Suprapubic skin (tissue), 4 donors: ENCODE data around the gene TM6SF1. TPM values are rescaled to one million over a fixed set of nuclear protein-coding genes. Genes with fewer than 3 reads are reported as not detected.

Experiments
- DNase-seq, 2 donors: peaks; one replicate each; pipeline ENCODE4 v3.0.0-alpha.2; 2019; ENCODE audit warnings: low spot score in 2 of 2
- H3K27ac ChIP-seq: fragments of 200-600 bp; sonication (generic); one replicate; pipeline ENCODE4 v1.5.1; 2019
- H3K27me3 ChIP-seq: fragments of 200-600 bp; sonication (generic); one replicate; pipeline ENCODE4 v1.5.1; 2019
- H3K36me3 ChIP-seq: fragments of 200-600 bp; sonication (generic); one replicate; pipeline ENCODE4 v1.5.1; 2019
- H3K4me1 ChIP-seq: fragments of 200-600 bp; sonication (generic); one replicate; pipeline ENCODE4 v1.5.1; 2019
- H3K4me3 ChIP-seq: fragments of 200-600 bp; sonication (generic); one replicate; pipeline ENCODE4 v1.5.1; 2019; ENCODE audit warnings: mild to moderate bottlenecking
- H3K9me3 ChIP-seq: fragments of 200-600 bp; sonication (generic); one replicate; pipeline ENCODE4 v1.5.1; 2019
- EP300 ChIP-seq: sonication (generic); formaldehyde crosslinking; IDR thresholded peaks from one replicate; pipeline ENCODE4 v1.6.1; 2017; ENCODE audit warnings: antibody characterized with exemption
- POLR2A ChIP-seq, 2 donors: fragments of 450-650 bp; IDR thresholded peaks; one replicate each; pipeline ENCODE4 v1.6.1; 2017; ENCODE audit warnings: antibody characterized with exemption in 2 of 2, mild to moderate bottlenecking in 2 of 2, moderate library complexity in 2 of 2
- POLR2AphosphoS5 ChIP-seq, 3 donors: sonication (generic); formaldehyde crosslinking; IDR thresholded peaks; one replicate each; pipeline ENCODE4 v1.6.1; 2017; ENCODE audit warnings: antibody characterized with exemption in 3 of 3
- WGBS: methylation state at CpG from one replicate; pipeline ENCODE4 v1.1.5; 2018; 5-methylcytosine and 5-hydroxymethylcytosine counted together
- total RNA-seq, 4 donors: library from RNA; depleted of rRNA; stranded (reverse); fragments of >200 nt; gene quantifications; one replicate each; pipeline ENCODE4 v1.1.0, GENCODE V29; 2016
- TF ChIP-seq, protein P1 (sequence below), 2 donors: fragments of 200-600 bp in 1 of 2; fragments of 450-650 bp in 1 of 2; sonication (generic) in 1 of 2; IDR thresholded peaks; one replicate each; pipeline ENCODE4 v1.5.1; 2016 to 2019; ENCODE audit warnings: antibody characterized with exemption in 2 of 2, mild to moderate bottlenecking in 1 of 2, moderate library complexity in 1 of 2

The TM6SF1 gene
- total RNA-seq, 4 donors from 2014 or later = 1.6 to 2.7 (median 2.3) TPM

DNA sequence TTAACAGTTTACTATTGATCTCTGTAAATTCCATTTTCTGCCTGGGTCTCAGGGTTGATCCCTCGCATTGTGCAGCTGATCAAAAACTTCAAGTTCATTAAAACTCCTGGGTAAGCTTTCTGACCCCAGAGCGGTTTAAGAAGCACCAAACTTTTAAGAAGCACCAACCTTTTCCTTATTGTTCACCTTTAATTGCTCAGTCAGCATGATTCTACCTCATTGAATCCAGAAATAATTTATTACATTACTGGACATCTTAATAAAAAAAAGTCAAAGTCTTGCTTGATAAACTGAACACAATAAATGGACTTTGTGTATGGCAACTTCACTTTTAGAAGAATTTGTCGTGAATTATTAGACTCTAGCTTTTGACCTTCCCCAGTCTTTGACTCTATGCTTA, 53.3 kb downstream of the TM6SF1 start:
- DNase-seq = no peak
- H3K36me3 ChIP-seq = peaks cover 7% of the 10 kb centered on the region
- TF ChIP-seq POLR2AphosphoS5 (IDR thresholded peaks at IDR 0.05) (no peak), POLR2A (IDR thresholded peaks at IDR 0.05) (no peak), EP300 (no peak)
- TF ChIP-seq, protein P1, sequence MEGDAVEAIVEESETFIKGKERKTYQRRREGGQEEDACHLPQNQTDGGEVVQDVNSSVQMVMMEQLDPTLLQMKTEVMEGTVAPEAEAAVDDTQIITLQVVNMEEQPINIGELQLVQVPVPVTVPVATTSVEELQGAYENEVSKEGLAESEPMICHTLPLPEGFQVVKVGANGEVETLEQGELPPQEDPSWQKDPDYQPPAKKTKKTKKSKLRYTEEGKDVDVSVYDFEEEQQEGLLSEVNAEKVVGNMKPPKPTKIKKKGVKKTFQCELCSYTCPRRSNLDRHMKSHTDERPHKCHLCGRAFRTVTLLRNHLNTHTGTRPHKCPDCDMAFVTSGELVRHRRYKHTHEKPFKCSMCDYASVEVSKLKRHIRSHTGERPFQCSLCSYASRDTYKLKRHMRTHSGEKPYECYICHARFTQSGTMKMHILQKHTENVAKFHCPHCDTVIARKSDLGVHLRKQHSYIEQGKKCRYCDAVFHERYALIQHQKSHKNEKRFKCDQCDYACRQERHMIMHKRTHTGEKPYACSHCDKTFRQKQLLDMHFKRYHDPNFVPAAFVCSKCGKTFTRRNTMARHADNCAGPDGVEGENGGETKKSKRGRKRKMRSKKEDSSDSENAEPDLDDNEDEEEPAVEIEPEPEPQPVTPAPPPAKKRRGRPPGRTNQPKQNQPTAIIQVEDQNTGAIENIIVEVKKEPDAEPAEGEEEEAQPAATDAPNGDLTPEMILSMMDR (IDR thresholded peaks at IDR 0.05) = no peak
- 97% methylated on average over 3 of the region's 3 CpGs for WGBS
- no peak overlapping the region for H3K27ac ChIP-seq
- H3K9me3 ChIP-seq = no peaks in the 10 kb centered on the region
- no peaks in the 10 kb centered on the region for H3K27me3 ChIP-seq
- H3K4me3 ChIP-seq = no peak overlapping the region
- no peaks in the 10 kb centered on the region for H3K4me1 ChIP-seq

DNA sequence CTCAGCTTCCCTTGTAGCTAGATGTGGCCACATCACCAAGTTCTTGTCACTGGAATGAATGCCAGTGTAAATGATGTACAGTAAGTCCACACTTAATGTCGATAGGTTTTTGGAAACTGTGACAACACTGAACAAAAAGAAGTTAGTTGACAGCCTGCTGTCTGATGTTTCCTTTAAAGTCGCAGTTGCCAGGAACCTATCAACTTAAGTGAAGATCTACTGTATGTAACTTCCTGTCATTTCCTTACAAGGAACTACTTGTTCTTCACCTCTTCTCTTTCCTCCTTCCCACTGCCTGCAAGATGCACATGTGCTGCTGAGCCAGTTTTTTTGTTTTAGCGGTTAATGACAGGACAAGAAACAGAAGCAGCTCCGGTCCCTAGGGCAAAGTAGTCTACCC, 55.6 kb downstream of the TM6SF1 start:
- DNase-seq = no peak
- WGBS = 80% methylated on average over 4 of the region's 4 CpGs
- Histone ChIP-seq H3K4me1 (no peaks in the 10 kb centered on the region), H3K4me3 (no peak overlapping the region), H3K9me3 (peaks cover 12% of the 10 kb centered on the region), H3K27ac (no peak overlapping the region), H3K27me3 (no peaks in the 10 kb centered on the region), H3K36me3 (no peaks in the 10 kb centered on the region)
- TF ChIP-seq, protein P1 (IDR thresholded peaks at IDR 0.05) = no peak
- TF ChIP-seq POLR2AphosphoS5 (IDR thresholded peaks at IDR 0.05) (no peak), POLR2A (IDR thresholded peaks at IDR 0.05) (no peak), EP300 (no peak)

DNA sequence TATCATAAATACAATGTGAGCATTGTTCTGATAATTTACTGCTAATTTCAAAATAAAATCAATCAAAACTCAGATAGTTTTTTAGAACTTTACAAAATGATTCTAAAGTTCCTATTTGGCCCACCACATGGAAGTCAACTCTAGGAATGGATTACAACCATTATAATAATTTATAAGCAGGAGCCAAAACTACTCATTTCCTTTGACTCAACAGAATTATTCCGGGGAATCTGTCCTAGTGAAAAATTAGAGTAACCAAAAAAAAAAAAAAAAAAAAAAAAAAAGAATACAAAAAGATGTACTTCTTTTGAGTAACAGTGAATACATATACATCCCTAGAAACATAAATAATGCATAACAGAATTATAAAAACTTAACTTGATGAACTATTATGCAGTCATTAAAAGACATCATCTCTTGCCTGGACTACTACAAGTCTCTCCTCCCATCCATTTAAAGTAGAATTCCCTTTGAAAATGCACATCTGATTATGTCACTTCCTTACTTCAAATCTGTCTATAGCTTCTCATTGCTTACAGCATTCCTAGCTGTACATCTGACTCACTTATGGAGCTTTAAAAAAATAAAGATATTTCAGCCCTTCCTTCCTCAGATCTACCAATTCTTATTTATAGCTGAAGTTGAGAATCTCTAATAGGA, 56.8 kb downstream of the TM6SF1 start:
- no peak for TF ChIP-seq EP300
- no peak for TF ChIP-seq POLR2AphosphoS5 (IDR thresholded peaks at IDR 0.05)
- TF ChIP-seq POLR2A (IDR thresholded peaks at IDR 0.05) = no peak
- TF ChIP-seq, protein P1 (IDR thresholded peaks at IDR 0.05) = no peak
- Histone ChIP-seq H3K27ac (no peak overlapping the region), H3K36me3 (no peaks in the 10 kb centered on the region), H3K27me3 (no peaks in the 10 kb centered on the region), H3K9me3 (peaks cover 12% of the 10 kb centered on the region), H3K4me1 (no peaks in the 10 kb centered on the region), H3K4me3 (no peak overlapping the region)
- WGBS = 92% methylated on average over 1 of the region's 1 CpG
- no peak for DNase-seq

DNA sequence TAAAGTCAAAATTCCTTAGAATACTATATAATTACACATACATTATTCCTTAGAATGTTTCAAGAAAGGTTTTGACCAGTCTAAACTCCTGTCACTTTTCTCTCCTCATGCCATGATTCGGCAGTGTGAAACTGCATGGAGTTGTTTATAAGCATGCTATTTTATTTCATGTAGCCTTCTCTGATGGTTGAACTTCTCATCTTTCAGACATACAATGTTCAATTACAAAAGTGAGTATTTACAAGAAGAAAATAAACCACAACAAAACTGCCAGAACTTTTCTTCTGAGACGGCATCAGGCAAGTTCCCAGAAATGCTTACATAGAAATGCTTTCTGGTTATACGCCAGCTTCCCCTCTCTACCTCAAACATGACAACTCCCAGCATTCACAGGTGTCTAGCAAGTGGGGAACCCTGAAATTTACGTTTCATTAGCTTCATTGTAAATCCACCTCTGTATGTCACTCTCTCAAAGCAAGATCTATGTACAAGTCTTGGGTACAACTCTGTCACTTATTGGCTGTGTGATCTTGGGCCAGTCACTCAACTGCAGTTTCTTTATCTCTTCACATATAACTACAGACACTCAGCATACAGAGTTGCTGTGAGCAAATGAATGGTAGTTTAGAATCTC, 57.4 kb downstream of the TM6SF1 start:
- H3K4me1 ChIP-seq = no peaks in the 10 kb centered on the region
- H3K27me3 ChIP-seq = no peaks in the 10 kb centered on the region
- TF ChIP-seq POLR2A (IDR thresholded peaks at IDR 0.05) (no peak), EP300 (no peak), POLR2AphosphoS5 (IDR thresholded peaks at IDR 0.05) (no peak)
- TF ChIP-seq, protein P1 (IDR thresholded peaks at IDR 0.05) = no peak
- peaks cover 15% of the 10 kb centered on the region for H3K9me3 ChIP-seq
- H3K27ac ChIP-seq = no peak overlapping the region
- H3K4me3 ChIP-seq = no peak overlapping the region
- H3K36me3 ChIP-seq = no peaks in the 10 kb centered on the region
- DNase-seq = no peak
- 80% methylated on average over 4 of the region's 4 CpGs for WGBS

DNA sequence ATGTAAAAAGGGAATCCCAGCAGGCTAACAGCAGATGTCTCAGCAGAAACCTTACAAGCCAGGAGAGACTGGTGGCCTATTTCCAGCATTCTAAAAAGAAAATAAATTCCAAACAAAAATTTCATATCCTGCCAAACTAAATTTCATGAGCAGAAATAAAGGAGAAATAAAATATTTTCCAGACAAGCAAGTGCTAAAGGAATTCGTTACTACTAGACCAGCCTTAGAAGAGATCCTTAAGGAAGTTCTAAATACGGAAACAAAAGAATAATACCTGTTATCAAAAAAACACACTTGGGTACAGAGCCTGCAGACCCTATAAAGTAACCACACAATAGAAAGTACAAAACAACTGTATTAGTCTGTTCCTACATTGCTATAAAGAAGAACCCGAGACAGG, 58.8 kb downstream of the TM6SF1 start:
- no peak for DNase-seq
- H3K27ac ChIP-seq = no peak overlapping the region
- H3K4me1 ChIP-seq = no peaks in the 10 kb centered on the region
- H3K9me3 ChIP-seq = peaks cover 15% of the 10 kb centered on the region
- TF ChIP-seq, protein P1 (IDR thresholded peaks at IDR 0.05) = no peak
- H3K27me3 ChIP-seq = no peaks in the 10 kb centered on the region
- H3K4me3 ChIP-seq = no peak overlapping the region
- no peaks in the 10 kb centered on the region for H3K36me3 ChIP-seq
- 92% methylated on average over 3 of the region's 3 CpGs for WGBS
